RWPE2 (cell line): Measurements from ENCODE around the gene OSBPL2.

ENCODE experiments used
- ATAC-seq: fragments of 200-7000 bp; cut with Tn5 transposase; 3 replicates; pipeline ENCODE4 v1.9.1; 2021; ENCODE audit warnings: low read depth
- DNase-seq: peaks from one replicate; pipeline ENCODE4 v3.0.0-alpha.2; 2020; ENCODE audit warnings: low spot score
- H3K27ac ChIP-seq: fragments of 450-650 bp; 2 replicates; pipeline ENCODE4 v1.5.1; 2017; ENCODE audit warnings: mild to moderate bottlenecking; ENCODE audit not compliant: poor library complexity, severe bottlenecking
- H3K27me3 ChIP-seq: fragments of 250-450 bp; sonication (Bioruptor Pico); 2 replicates; pipeline ENCODE4 v1.5.1; 2021; ENCODE audit warnings: mild to moderate bottlenecking, moderate library complexity; ENCODE audit not compliant: insufficient read depth, poor library complexity, severe bottlenecking
- H3K36me3 ChIP-seq: fragments of 250-450 bp; sonication (Bioruptor Pico); 2 replicates; pipeline ENCODE4 v1.5.1; 2020; ENCODE audit warnings: low read depth, mild to moderate bottlenecking, moderate library complexity
- H3K4me1 ChIP-seq: fragments of 250-450 bp; sonication (Bioruptor Pico); 2 replicates; pipeline ENCODE4 v1.5.1; 2021; ENCODE audit warnings: mild to moderate bottlenecking, moderate library complexity; ENCODE audit not compliant: insufficient read depth, poor library complexity, severe bottlenecking
- H3K4me3 ChIP-seq: fragments of 250-450 bp; sonication (Bioruptor Pico); 2 replicates; pipeline ENCODE4 v1.5.1; 2021; ENCODE audit warnings: mild to moderate bottlenecking, moderate library complexity; ENCODE audit not compliant: severe bottlenecking
- H3K9me3 ChIP-seq: fragments of 250-450 bp; sonication (Bioruptor Pico); 2 replicates; pipeline ENCODE4 v1.5.1; 2021; ENCODE audit warnings: mild to moderate bottlenecking, moderate library complexity; ENCODE audit not compliant: severe bottlenecking
- CTCF ChIP-seq: fragments of 450-650 bp; IDR thresholded peaks from one replicate; pipeline ENCODE4 v1.5.1; 2017; ENCODE audit warnings: mild to moderate bottlenecking, moderate library complexity; ENCODE audit not compliant: poor library complexity, severe bottlenecking

Gene OSBPL2

GRCh38 chr20:62222266-62222850 is 16.0 kb upstream of the OSBPL2 start:
- DNase-seq: no peak
- Histone ChIP-seq H3K4me1 (no peaks in the 10 kb centered on the region), H3K27ac (no peak overlapping the region), H3K9me3 (no peaks in the 10 kb centered on the region), H3K4me3 (no peak overlapping the region), H3K27me3 (peaks cover 92% of the 10 kb centered on the region), H3K36me3 (no peaks in the 10 kb centered on the region)
- ATAC-seq: no peak
- TF ChIP-seq CTCF: no peak

- no peak for ATAC-seq
- no peak overlapping the region for H3K27ac ChIP-seq
- H3K27me3 ChIP-seq: peaks cover 86% of the 10 kb centered on the region
- no peak for DNase-seq
- no peak for TF ChIP-seq CTCF
- no peaks in the 10 kb centered on the region for H3K9me3 ChIP-seq
- no peaks in the 10 kb centered on the region for H3K4me1 ChIP-seq
- no peak overlapping the region for H3K4me3 ChIP-seq
- no peaks in the 10 kb centered on the region for H3K36me3 ChIP-seq
Measured at GRCh38 chr20:62222972-62223371, 15.3 kb upstream of the OSBPL2 start.

- no peaks in the 10 kb centered on the region for H3K4me1 ChIP-seq
- no peak for TF ChIP-seq CTCF
- no peak overlapping the region for H3K4me3 ChIP-seq
- no peak overlapping the region for H3K27ac ChIP-seq
- DNase-seq (no peak), ATAC-seq (no peak)
- peaks cover 80% of the 10 kb centered on the region for H3K27me3 ChIP-seq
- no peaks in the 10 kb centered on the region for H3K36me3 ChIP-seq
- no peaks in the 10 kb centered on the region for H3K9me3 ChIP-seq
Measured at GRCh38 chr20:62223571-62223970, 14.8 kb upstream of the OSBPL2 start.

- no peak overlapping the region for H3K27ac ChIP-seq
- ATAC-seq: no peak
- H3K4me3 ChIP-seq: no peak overlapping the region
- H3K27me3 ChIP-seq: peaks cover 73% of the 10 kb centered on the region
- H3K4me1 ChIP-seq: no peaks in the 10 kb centered on the region
- H3K9me3 ChIP-seq: no peaks in the 10 kb centered on the region
- TF ChIP-seq CTCF: no peak
- H3K36me3 ChIP-seq: no peaks in the 10 kb centered on the region
- no peak for DNase-seq
Measured at GRCh38 chr20:62224113-62224855, 14.0 kb upstream of the OSBPL2 start.

- DNase-seq (no peak), ATAC-seq (no peak)
- Histone ChIP-seq H3K27me3 (peaks cover 69% of the 10 kb centered on the region), H3K27ac (no peak overlapping the region), H3K9me3 (no peaks in the 10 kb centered on the region), H3K4me1 (no peaks in the 10 kb centered on the region), H3K36me3 (no peaks in the 10 kb centered on the region), H3K4me3 (no peak overlapping the region)
- TF ChIP-seq CTCF: no peak
Measured at GRCh38 chr20:62225026-62225425, 13.3 kb upstream of the OSBPL2 start.
